Germinal center (tissue), 1 donor: ENCODE results near the gene ACY1.
A peak's percentile ranks its signal among the peaks of the same experiment; 100 is the strongest.

Experiments
- DNase-seq: peaks from one replicate; pipeline ENCODE4 v3.0.0; 2012; ENCODE audit warnings: mixed read lengths, low spot score

The ACY1 gene

DNA sequence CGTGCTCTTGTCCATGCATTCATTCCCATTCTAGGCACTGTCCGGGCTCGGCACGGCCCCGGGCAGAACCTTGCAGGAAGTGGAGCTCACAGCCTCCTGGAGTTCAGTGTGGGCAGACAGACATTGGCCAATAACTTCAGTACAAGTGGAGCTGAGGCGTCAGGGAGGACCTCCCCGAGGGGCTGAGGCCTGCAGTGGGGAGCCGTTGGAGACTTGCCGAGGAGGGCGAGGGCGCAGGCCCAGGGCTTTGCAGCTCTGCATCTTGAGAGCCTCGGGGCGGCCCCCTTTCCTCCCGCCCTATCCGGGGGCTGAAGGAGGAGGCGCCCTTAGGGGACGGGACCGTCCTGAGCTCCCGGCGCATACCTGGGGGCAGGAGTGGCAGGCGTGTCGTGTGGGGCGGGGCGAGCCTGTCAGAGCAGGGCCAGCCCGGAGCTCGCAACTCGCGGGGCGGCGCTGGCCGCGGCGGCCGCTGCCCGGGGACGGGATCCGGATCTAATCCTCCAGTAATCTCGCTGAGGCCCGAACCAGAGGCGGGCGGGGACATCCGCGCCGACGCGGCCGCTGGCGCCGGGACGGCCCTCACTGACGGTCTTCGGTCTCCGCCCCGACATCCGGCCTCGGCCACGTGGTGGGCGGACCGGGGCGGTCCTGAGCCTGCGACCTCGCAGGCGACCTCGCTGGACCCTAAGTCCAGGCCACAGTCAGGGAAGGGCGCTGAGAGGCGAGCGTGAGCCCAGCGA is at the start of gene ACY1:
Gene ACY1 (plus strand): TSS at position 698 of the 740 bp plus-strand sequence. CDS start 530 bp downstream, outside the sequence.
- peak; percentile 84 for DNase-seq

DNA sequence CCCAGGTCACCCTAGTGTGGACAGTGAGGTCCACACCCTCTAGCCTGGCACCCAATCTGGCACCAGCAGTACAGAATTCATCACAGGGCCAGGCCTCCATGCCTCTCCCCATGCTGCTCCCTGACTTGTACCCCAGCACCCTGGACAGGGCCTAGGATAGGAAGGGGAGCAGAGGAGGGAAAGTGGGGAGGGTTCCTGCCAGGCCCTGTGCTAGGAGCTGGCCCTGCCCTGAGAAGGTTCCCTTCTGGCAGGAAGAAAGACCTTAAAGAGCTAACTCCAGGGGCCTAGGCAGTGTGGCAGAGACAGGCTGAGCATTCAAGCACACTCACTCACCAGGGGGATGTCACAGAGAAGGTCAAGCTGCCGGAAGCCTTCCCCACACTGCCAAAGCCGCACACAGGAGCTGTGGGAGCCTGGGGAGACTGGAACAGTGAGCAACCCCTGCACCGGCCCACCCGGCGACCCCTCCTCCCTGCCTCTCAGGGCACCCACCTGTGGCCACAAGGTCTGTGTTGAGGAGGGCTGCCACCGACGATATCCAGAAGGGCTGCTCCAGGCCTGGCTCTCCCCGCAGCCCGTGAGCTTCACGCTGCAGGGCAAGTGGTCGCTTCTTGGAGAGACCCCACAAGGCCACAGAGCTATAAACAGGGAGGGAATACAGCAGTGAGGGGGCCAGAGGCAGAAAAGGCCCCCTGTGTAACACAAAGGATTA is 49.0 kb upstream of the ACY1 start:
- no peak for DNase-seq

DNA sequence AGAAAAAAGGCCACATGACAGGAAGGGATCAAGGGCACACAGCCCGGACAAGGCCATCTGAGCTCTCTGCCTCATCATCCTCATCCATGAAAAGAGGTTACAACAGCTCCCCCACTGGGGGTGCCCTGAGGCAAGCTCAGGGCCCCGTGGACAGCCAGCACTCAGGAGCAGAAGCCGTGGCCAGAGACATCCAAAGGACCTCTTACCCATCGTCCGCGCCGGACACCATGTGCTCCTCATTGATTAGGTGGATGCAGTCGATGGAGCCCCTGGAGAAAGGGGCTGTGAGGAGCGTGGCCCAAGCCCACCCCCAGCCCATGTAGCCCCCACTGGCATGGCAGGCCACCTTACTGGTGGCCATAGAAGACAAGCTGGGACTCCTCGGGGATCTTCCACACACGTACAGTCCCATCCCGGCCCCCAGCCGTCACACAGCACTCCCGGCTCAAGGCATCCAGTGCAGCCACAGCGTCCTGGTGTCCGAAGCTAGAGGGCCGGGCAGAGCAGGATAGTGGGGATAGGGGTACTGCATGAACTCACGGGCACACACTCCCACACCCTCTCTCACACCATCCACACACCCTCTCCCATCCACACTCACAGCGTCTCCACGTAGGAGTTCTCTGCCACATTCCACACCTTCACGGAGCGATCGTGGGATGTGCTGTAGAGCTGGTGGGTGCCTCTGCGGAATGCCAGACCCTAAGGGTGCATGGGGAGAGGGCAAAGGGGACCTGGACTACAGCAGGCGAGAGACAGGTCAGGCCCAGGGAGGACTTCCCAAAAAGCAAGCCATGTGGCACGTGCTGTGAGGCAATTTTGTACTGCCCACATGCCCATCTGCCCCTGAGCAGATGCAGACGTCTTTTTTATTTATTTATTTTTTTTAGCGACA is 48.1 kb upstream of the ACY1 start:
- DNase-seq = no peak

DNA sequence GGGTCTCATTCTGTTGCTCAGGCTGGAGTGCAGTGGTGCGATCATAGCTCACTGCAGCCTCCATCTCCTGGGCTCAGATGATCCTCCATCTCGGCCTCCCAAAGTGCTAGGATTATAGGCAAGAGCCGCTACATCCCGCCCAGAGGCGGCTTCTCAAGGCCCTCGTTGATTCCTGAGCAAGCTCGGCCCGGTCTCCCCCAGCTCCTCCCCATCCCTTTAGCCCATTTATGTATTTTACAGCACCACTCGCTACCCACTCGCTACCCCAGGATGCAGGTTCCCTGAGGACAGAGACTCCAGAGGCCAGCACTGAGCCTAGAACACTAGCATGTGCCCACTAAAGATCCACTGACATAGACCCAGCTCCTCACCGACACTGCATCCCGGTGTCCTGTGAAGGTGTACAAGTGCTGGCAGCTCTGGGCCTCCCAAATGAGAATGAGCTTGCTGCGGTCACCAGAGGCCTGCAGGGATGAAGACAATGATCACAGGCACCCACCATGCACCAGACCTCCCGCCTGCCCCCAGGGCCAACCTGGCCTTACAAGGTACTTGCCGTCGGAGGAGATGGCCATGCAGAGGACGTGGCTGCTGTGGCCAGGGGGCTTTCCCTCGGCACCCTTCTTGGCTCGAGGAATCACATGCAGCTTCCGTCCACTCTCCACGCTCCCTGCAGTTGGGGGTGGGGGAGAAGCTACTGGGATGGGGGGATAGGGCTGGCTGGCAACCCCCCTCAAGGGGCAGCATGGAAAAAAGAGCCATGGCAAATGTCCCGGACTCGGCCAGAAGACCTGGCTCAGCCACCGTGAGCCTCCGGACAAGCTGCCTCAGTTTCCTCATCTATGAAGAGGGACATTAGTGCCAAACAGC is 47.2 kb upstream of the ACY1 start:
- no peak for DNase-seq

GRCh38 chr3:51937014-51937413 is 46.3 kb upstream of the ACY1 start:
- DNase-seq = no peak

GRCh38 chr3:51937611-51938450 is 45.5 kb upstream of the ACY1 start:
- no peak for DNase-seq

- DNase-seq = no peak
These were observed 44.4 kb upstream of the ACY1 start for GRCh38 chr3:51938780-51939425.

- no peak for DNase-seq
These were observed 42.5 kb upstream of the ACY1 start for GRCh38 chr3:51940648-51941462.

DNA sequence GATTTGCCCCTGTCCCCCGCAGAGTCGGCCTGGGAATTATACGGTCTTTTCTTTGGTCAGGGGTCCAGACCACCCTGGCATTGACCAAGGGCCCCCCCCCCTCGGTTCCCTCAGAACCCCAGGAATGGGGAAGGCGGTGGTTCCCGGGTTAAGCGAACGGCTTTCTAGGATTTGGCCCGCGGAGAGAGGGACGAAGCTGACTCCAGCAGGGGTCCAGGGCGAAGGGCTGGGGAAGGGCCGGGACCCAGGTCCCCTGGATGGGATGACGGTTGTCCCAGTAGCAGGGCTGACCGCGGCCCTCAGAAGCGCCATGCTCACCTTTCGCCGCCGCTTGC is 41.9 kb upstream of the ACY1 start:
- no peak for DNase-seq

DNA sequence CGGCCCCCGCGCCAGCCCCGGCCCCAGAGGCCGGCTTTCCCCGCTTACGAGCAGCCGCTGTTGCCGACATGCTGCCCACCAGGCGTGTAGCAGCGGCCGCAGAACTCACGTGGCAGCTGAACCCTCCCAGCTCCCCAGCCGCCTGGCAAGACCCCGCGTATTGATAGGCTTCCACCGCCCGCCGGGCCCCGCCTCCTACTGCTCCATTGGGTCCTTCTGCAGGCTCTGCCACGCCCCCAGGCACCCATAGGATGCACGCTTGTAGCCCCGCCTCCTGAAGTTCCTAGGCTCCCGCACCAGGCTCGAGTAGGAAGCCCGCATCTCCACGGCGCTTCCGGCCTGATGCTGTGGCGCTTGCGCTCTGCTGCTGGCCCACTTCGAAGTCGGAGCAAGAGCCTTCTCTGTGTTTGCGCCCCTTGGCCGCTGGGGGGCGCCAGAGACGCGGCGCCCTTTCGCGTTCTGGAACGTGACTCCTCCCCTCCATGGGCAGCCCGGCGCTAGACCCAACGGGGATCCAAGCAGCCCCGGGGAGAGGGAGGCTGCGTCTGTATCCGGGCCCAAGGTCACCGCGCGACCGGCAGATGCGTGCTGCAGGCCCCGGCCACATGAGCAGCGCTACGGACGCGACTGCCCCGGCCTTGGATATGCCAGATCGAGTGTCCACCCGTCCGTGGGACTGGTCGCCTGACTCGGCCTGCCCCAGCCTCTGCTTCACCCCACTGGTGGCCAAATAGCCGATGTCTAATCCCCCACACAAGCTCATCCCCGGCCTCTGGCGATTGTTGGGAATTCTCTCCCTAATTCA is 41.3 kb upstream of the ACY1 start, which contains the start of the genes PARP3 and RRP9:
Gene PARP3 (plus strand): TSS at position 566 of the 805 bp plus-strand sequence. CDS start 993 bp downstream, outside the sequence.
Gene RRP9 (minus strand): TSS at position 107 of the 805 bp plus-strand sequence. CDS start 37 bp downstream, at position 70.
- peak; percentile 99 for DNase-seq

DNA sequence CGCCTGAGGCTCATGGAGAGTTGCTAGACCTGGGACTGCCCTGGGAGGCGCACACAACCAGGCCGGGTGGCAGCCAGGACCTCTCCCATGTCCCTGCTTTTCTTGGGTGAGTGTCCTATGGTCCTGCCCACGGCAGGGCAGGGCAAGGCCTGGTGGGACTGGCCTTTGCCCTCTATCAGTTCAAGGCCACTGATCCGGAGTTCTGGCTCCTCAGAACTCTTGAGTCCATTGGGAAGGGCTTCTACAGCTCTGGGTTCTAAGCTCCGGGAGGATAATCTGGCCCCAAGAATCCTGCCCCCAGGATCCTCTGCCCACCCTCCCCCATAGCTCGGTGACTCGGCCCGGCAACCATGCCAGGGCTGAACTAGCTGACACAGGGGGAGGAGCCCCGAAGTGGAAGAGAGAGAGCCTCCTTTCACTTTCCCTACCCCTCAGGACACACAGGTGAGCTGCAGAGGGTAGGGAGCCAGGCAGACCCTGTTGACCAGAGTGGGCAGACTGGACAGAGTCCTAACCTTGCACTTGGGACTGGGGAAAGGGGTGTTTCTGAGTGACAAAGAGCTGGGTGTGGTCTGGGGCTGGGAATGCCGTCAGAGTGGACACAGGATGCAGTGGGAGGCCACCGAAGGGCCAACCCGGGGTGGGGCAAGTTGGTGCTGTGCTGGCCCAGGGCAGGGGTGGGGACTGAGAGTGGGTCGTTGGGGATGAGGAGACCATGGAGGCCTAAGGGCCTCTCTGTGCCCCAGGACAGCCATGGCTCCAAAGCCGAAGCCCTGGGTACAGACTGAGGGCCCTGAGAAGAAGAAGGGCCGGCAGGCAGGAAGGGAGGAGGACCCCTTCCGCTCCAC is 40.5 kb upstream of the ACY1 start:
- peak; percentile 86 for DNase-seq

- no peak for DNase-seq
These were observed 39.6 kb upstream of the ACY1 start for GRCh38 chr3:51943451-51944391.

GRCh38 chr3:51944451-51945021 is 38.8 kb upstream of the ACY1 start:
- DNase-seq = no peak

- no peak for DNase-seq
These were observed 38.1 kb upstream of the ACY1 start for GRCh38 chr3:51945031-51945840.
